ENCODE measurements around the gene POLE3. TPM values are rescaled to one million over a fixed set of nuclear protein-coding genes. Genes with fewer than 3 reads are reported as not detected.

POLE3 gene
- total and polyA plus RNA-seq, 2 donors (not counting 3 experiments of a cell fraction or from before 2014, with no cell fraction given) = 53.8 to 68.6 TPM

DNA sequence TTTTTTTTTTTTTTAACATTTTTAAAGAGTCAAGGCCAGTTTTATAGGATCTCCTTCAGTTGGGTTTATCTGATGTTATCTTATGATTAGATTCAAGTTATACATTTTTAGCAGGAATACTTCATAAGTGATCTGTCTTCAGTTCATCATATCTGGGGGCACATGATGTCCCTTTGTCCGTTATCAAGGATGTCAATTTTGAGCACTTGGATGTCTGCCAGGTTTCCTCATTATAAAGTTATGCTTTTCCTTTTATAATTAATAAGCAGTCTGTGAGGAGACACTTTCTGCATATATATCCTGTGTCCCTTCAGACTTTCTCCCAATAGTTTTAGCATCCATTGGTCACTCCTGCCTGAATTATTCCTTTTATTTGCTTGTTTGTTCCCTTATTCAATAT is 45.5 kb downstream of the POLE3 start:
- Histone ChIP-seq H2AFZ (ENCODE audit: low read depth, low read length) (no peak overlapping the region), H3K79me2 (ENCODE audit: control insufficient read depth, insufficient read depth, low read length) (no peaks in the 10 kb centered on the region), H3K4me2 (ENCODE audit: insufficient read depth, low read length) (no peak overlapping the region), H3K9me3 (replicated peaks; ENCODE audit: control insufficient read depth, insufficient read depth, low read length) (no peaks in the 10 kb centered on the region), H3K9ac (replicated peaks; ENCODE audit: extremely low read depth, insufficient read depth, low read length) (no peak overlapping the region), H3K36me3 (ENCODE audit: control insufficient read depth in 2 of 2, extremely low read depth in 1 of 2, insufficient read depth in 2 of 2, low read length in 2 of 2) (no peaks in the 10 kb centered on the region), H3K27me3 (ENCODE audit: control insufficient read depth in 2 of 2, insufficient read depth in 2 of 2, low read length in 2 of 2) (peaks cover 2 to 3% of the 10 kb centered on the region in 2 experiments), H4K20me1 (replicated peaks; ENCODE audit: control insufficient read depth, extremely low read depth, insufficient read depth, low read length) (no peaks in the 10 kb centered on the region), H3K4me3 (replicated peaks in 1 of 3; ENCODE audit: insufficient read depth in 1 of 3, low read depth in 1 of 3, low read length in 3 of 3) (no peak overlapping the region), H3K4me1 (ENCODE audit: control insufficient read depth, extremely low read depth, insufficient read depth, low read length) (no peaks in the 10 kb centered on the region), H3K9me1 (replicated peaks; ENCODE audit: control insufficient read depth, extremely low read depth, insufficient read depth, low read length) (no peaks in the 10 kb centered on the region), H3K27ac (ENCODE audit: insufficient read depth, low read depth, low read length) (no peak overlapping the region)
- CTCF ChIA-PET = interaction anchor here (0.7 to 1.3 kb wide), 5 partner anchors 17 to 91 kb away, joined by 3 to 4 read pairs (median 3); partner anchors contain the start of gene WDR31
- TF ChIP-seq, protein P1, sequence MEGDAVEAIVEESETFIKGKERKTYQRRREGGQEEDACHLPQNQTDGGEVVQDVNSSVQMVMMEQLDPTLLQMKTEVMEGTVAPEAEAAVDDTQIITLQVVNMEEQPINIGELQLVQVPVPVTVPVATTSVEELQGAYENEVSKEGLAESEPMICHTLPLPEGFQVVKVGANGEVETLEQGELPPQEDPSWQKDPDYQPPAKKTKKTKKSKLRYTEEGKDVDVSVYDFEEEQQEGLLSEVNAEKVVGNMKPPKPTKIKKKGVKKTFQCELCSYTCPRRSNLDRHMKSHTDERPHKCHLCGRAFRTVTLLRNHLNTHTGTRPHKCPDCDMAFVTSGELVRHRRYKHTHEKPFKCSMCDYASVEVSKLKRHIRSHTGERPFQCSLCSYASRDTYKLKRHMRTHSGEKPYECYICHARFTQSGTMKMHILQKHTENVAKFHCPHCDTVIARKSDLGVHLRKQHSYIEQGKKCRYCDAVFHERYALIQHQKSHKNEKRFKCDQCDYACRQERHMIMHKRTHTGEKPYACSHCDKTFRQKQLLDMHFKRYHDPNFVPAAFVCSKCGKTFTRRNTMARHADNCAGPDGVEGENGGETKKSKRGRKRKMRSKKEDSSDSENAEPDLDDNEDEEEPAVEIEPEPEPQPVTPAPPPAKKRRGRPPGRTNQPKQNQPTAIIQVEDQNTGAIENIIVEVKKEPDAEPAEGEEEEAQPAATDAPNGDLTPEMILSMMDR (IDR thresholded peaks at IDR 0.05; ENCODE audit: extremely low read depth in 1 of 2, insufficient read depth in 1 of 2, low read depth in 1 of 2, low read length in 2 of 2) = no peak
- TF ChIP-seq POLR2A (IDR thresholded peaks at IDR 0.05; ENCODE audit: low read depth, low read length) (no peak), POLR2AphosphoS5 (IDR thresholded peaks at IDR 0.05; ENCODE audit: insufficient read depth, low read depth, low read length) (no peak), FOS (IDR thresholded peaks at IDR 0.05; ENCODE audit: borderline replicate concordance, insufficient read depth, low read length) (no peak), JUN (IDR thresholded peaks at IDR 0.05; ENCODE audit: borderline replicate concordance, insufficient read depth, insufficient read length, low read depth) (no peak), MYC (IDR thresholded peaks at IDR 0.05; ENCODE audit: low read depth, low read length) (no peak), EZH2 (IDR thresholded peaks at IDR 0.05; ENCODE audit: borderline replicate concordance, low read depth, low read length, severe bottlenecking) (no peak), GATA2 (IDR thresholded peaks at IDR 0.05; ENCODE audit: insufficient read depth, insufficient read length, low read depth, low read length) (no peak)
- TF ChIP-seq, protein P2, sequence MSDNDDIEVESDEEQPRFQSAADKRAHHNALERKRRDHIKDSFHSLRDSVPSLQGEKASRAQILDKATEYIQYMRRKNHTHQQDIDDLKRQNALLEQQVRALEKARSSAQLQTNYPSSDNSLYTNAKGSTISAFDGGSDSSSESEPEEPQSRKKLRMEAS (IDR thresholded peaks at IDR 0.05; ENCODE audit: insufficient read depth, insufficient read length) = no peak
- intact Hi-C loops (cut with micrococcal nuclease) = no loop called here
- no peak for FAIRE-seq
- DNase-seq (ENCODE audit: low read depth, low spot score) = no peak
- POLR2A ChIA-PET = interaction anchor here (0.6 kb wide), 1 partner anchor 75 kb away, joined by 4 read pairs; no protein-coding TSS in a partner anchor
- no TSS peak for BruUV-seq (replicated peaks)
- dilution Hi-C loops (cut with MboI; ENCODE audit: extremely low pct_ligation_motif_present, low sequenced_read_pairs) = no loop called here
